A549 (cell line): ENCODE measurements around the gene PLCB1.

ENCODE experiments used
- PHF8 ChIP-seq: fragments of 200-600 bp; sonication (generic); IDR thresholded peaks from 2 replicates; pipeline ENCODE4 v1.6.1; 2016; ENCODE audit warnings: low read depth, mild to moderate bottlenecking, antibody characterized with exemption, moderate library complexity, borderline replicate concordance
- POLR2A ChIP-seq: IDR thresholded peaks from 2 replicates; pipeline ENCODE4 v1.6.1; 2012; ENCODE audit warnings: mild to moderate bottlenecking, low read length
- TF ChIP-seq, protein P1 (sequence below): fragments of >200 bp; sonication (Bioruptor Twin); formaldehyde crosslinking; IDR thresholded peaks from 3 replicates; pipeline ENCODE4 v1.5.1; 2016

DNA sequence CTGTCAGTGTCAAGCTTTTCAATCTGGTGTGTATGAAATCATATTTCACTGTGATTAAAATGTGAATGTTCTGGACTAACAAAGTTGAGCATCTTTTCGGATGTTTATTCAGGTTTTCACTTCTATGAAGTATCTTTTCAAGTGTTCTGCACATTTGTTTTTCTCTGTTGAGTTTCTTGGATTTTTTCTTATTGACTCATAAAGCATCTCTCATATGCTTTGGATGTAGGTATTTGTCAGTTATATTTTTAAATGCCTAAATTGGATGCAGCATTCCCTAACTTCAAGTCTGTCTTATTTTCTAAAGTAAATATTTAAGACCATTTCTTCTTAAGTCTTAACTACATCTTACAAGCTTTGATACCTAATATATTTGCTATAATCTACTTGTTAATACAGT, 398.0 kb downstream of the PLCB1 start:
- TF ChIP-seq POLR2A (no peak), PHF8 (no peak)
- TF ChIP-seq, protein P1, sequence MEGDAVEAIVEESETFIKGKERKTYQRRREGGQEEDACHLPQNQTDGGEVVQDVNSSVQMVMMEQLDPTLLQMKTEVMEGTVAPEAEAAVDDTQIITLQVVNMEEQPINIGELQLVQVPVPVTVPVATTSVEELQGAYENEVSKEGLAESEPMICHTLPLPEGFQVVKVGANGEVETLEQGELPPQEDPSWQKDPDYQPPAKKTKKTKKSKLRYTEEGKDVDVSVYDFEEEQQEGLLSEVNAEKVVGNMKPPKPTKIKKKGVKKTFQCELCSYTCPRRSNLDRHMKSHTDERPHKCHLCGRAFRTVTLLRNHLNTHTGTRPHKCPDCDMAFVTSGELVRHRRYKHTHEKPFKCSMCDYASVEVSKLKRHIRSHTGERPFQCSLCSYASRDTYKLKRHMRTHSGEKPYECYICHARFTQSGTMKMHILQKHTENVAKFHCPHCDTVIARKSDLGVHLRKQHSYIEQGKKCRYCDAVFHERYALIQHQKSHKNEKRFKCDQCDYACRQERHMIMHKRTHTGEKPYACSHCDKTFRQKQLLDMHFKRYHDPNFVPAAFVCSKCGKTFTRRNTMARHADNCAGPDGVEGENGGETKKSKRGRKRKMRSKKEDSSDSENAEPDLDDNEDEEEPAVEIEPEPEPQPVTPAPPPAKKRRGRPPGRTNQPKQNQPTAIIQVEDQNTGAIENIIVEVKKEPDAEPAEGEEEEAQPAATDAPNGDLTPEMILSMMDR = no peak
